ENCODE results near the gene TRIM14.

The TRIM14 gene

DNA sequence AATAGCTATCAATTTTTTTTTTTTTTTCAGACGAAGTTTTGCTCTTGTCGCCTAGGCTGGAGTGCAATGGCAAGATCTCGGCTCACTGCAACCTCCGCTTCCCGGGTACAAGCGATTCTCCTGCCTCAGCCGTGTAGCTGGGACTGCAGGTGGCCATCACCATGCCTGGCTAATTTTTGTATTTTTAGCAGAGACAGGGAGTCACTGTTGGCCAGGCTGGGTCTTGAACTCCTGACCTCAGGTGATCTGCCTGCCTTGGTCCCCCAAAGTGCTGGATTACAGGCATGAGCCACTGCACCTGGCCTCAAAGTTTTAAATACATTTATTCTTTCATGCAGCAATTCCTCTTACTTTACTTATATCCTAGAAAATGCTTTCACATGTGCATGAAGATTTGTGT, 17.6 kb downstream of the TRIM14 start:
- TF ChIP-seq TAF1 (IDR thresholded peaks at IDR 0.05; ENCODE audit: borderline replicate concordance, insufficient read depth, low read length) (no peak), FOXP2 (optimal IDR thresholded peaks at IDR 0.05; ENCODE audit: borderline replicate concordance, extremely low read depth, extremely low read length, insufficient read depth) (no peak), POLR2AphosphoS5 (IDR thresholded peaks at IDR 0.05; ENCODE audit: low read depth, low read length) (no peak), SIN3A (IDR thresholded peaks at IDR 0.05; ENCODE audit: borderline replicate concordance, insufficient read depth, low read length) (no peak), REST (IDR thresholded peaks at IDR 0.05; ENCODE audit: insufficient read depth in 1 of 2, low read depth in 2 of 2, low read length in 2 of 2) (no peak)

DNA sequence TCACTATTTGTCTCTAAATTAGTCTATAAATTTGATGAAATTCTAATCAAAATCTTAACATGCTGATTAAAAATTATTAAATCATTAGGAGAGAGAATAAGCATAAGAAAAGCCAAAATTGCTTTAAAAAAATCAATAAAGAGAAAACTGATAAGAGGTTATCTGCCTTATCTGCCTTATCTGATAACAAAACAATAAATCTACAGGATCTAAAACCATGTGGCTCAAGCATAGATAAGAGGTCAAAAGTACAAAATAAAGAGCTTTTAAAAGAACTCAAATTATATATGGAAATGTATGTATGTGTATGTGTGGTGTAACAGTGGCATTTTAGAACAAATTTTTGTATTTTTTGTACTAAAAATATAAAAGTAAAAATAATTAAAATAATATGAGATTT, 18.6 kb downstream of the TRIM14 start:
- TF ChIP-seq TAF1 (IDR thresholded peaks at IDR 0.05; ENCODE audit: borderline replicate concordance, insufficient read depth, low read length): no peak
- TF ChIP-seq REST (IDR thresholded peaks at IDR 0.05; ENCODE audit: insufficient read depth in 1 of 2, low read depth in 2 of 2, low read length in 2 of 2): no peak
- TF ChIP-seq SIN3A (IDR thresholded peaks at IDR 0.05; ENCODE audit: borderline replicate concordance, insufficient read depth, low read length): no peak
- no peak for TF ChIP-seq POLR2AphosphoS5 (IDR thresholded peaks at IDR 0.05; ENCODE audit: low read depth, low read length)
- TF ChIP-seq FOXP2 (optimal IDR thresholded peaks at IDR 0.05; ENCODE audit: borderline replicate concordance, extremely low read depth, extremely low read length, insufficient read depth): no peak

GRCh38 chr9:98099898-98100297, 19.1 kb downstream of the TRIM14 start:
- TF ChIP-seq SIN3A (IDR thresholded peaks at IDR 0.05; ENCODE audit: borderline replicate concordance, insufficient read depth, low read length) (no peak), FOXP2 (optimal IDR thresholded peaks at IDR 0.05; ENCODE audit: borderline replicate concordance, extremely low read depth, extremely low read length, insufficient read depth) (no peak), POLR2AphosphoS5 (IDR thresholded peaks at IDR 0.05; ENCODE audit: low read depth, low read length) (no peak), REST (IDR thresholded peaks at IDR 0.05; ENCODE audit: insufficient read depth in 1 of 2, low read depth in 2 of 2, low read length in 2 of 2) (no peak), TAF1 (IDR thresholded peaks at IDR 0.05; ENCODE audit: borderline replicate concordance, insufficient read depth, low read length) (no peak)

DNA sequence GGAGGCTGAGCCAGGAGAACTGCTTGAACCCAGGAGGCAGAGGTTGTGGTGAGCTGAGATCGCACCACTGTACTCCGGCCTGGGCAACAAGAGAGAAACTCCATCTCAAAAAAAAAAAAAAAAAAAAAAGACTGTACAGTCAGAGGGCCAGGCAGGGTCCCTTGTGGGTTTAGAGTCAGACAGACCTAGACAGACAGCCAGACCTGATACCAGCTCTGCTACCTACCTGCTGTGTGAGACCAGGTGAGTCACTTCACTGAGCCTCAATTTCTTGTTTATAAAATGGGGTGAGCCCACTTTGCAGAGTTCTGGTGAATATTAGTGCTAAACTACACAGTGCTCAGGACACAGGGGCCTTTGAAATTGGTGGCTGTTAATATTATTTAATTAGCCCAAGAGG, 19.7 kb downstream of the TRIM14 start:
- no peak for TF ChIP-seq SIN3A (IDR thresholded peaks at IDR 0.05; ENCODE audit: borderline replicate concordance, insufficient read depth, low read length)
- TF ChIP-seq TAF1 (IDR thresholded peaks at IDR 0.05; ENCODE audit: borderline replicate concordance, insufficient read depth, low read length): no peak
- TF ChIP-seq FOXP2 (optimal IDR thresholded peaks at IDR 0.05; ENCODE audit: borderline replicate concordance, extremely low read depth, extremely low read length, insufficient read depth): no peak
- TF ChIP-seq REST (IDR thresholded peaks at IDR 0.05; ENCODE audit: insufficient read depth in 1 of 2, low read depth in 2 of 2, low read length in 2 of 2): no peak
- TF ChIP-seq POLR2AphosphoS5 (IDR thresholded peaks at IDR 0.05; ENCODE audit: low read depth, low read length): no peak

DNA sequence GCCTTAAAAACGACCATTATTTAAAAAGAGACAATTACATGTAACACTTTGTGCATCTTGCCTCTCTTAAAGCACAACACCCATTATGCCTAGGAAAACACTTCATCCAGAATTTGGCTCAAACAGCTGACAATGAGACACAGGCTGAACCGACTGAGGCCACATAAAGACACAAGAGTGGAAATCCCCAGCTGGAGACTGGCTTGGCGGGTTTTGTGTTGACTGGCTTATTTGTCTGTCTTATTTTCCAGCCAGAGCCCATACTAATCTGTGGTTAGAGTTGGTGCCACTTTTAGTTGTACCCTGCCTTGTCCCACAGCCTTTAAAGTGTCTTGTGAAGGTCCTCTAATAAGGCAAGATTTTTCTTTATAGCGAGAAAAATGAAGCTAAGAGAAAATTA, 21.2 kb downstream of the TRIM14 start:
- no peak for TF ChIP-seq POLR2AphosphoS5 (IDR thresholded peaks at IDR 0.05; ENCODE audit: low read depth, low read length)
- no peak for TF ChIP-seq FOXP2 (optimal IDR thresholded peaks at IDR 0.05; ENCODE audit: borderline replicate concordance, extremely low read depth, extremely low read length, insufficient read depth)
- no peak for TF ChIP-seq TAF1 (IDR thresholded peaks at IDR 0.05; ENCODE audit: borderline replicate concordance, insufficient read depth, low read length)
- TF ChIP-seq REST (IDR thresholded peaks at IDR 0.05; ENCODE audit: insufficient read depth in 1 of 2, low read depth in 2 of 2, low read length in 2 of 2): no peak
- no peak for TF ChIP-seq SIN3A (IDR thresholded peaks at IDR 0.05; ENCODE audit: borderline replicate concordance, insufficient read depth, low read length)
